HG03045 (cell line): ENCODE data around the gene TRIM37.
"Not testable (repeated sequence)": the region's sequence is repeated elsewhere in the genome, so short reads cannot be mapped to it uniquely, and the experiment has no call there.

Experiments used
- ATAC-seq: cut with Tn5 transposase; IDR thresholded peaks from one replicate; pipeline ENCODE4 v1.9.1; 2021; ENCODE audit warnings: mild to moderate bottlenecking, moderate library complexity; ENCODE audit not compliant: unreplicated experiment

The TRIM37 gene

GRCh38 chr17:58956997-58957724, 149.5 kb downstream of the TRIM37 start:
- ATAC-seq, result no peak

GRCh38 chr17:58954358-58954757, 152.3 kb downstream of the TRIM37 start:
- not testable (repeated sequence) for ATAC-seq

- no peak for ATAC-seq
These were observed 158.9 kb downstream of the TRIM37 start for GRCh38 chr17:58947824-58948223.

- ATAC-seq, result no peak
These were observed 159.3 kb downstream of the TRIM37 start for GRCh38 chr17:58947411-58947810.

- no peak for ATAC-seq
These were observed 162.5 kb downstream of the TRIM37 start for GRCh38 chr17:58944166-58944565.

GRCh38 chr17:58936295-58936694, 170.4 kb downstream of the TRIM37 start:
- no peak for ATAC-seq

- ATAC-seq, result no peak
These were observed 173.7 kb downstream of the TRIM37 start for GRCh38 chr17:58932956-58933355.
